ENCODE results near the gene MRPL20. TPM values are rescaled to one million over a fixed set of nuclear protein-coding genes. Genes with fewer than 3 reads are reported as not detected.
"Not testable (repeated sequence)": the region's sequence is repeated elsewhere in the genome, so short reads cannot be mapped to it uniquely, and the experiment has no call there.

MRPL20 gene
- polyA plus RNA-seq, 1 donor (not counting 4 experiments of a cell fraction or from before 2014, with no cell fraction given): 133 TPM

DNA sequence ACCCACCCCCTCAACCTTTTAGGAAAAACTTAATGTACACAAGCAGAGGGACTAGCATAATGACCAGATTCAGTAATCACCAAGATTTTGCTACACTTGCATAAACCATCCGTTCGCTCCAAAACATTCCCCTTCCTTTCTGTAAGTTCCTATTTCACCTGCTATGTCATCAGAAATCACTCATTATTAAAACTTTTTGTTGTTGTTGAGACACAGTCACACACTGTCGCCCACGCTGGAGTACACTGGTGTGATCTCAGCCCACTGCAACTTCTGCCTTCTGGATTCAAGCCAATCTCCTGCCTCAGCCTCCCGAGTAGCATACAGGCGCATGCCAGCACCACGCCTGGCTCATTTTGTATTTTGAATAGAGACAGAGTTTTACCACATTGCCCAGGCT lies 3.4 kb downstream of the MRPL20 start:
- H3K9me1 ChIP-seq (ENCODE audit: control insufficient read depth, extremely low read depth, insufficient read depth, low read length): no peaks in the 10 kb centered on the region
- no peak overlapping the region for H3K27ac ChIP-seq (ENCODE audit: control insufficient read depth, insufficient read depth, low read length)
- no peak overlapping the region for H3K9ac ChIP-seq (ENCODE audit: control insufficient read depth, extremely low read depth, insufficient read depth, low read length)
- H4K20me1 ChIP-seq (ENCODE audit: control insufficient read depth, extremely low read depth, insufficient read depth, low read length): peaks cover 12% of the 10 kb centered on the region
- no peak for DNase-seq (ENCODE audit: low read depth, low spot score)
- no peak overlapping the region for H2AFZ ChIP-seq (ENCODE audit: control insufficient read depth, low read length)
- FAIRE-seq: no peak
- no peaks in the 10 kb centered on the region for H3K9me3 ChIP-seq (ENCODE audit: control insufficient read depth, low read depth, low read length)
- peaks cover 43% of the 10 kb centered on the region for H3K4me1 ChIP-seq (ENCODE audit: control insufficient read depth, extremely low read depth, insufficient read depth, low read length)
- H3K79me2 ChIP-seq (ENCODE audit: control insufficient read depth, insufficient read depth, low read length): peaks cover 75% of the 10 kb centered on the region
- H3K27me3 ChIP-seq (ENCODE audit: control insufficient read depth, extremely low read depth, insufficient read depth, low read length): no peaks in the 10 kb centered on the region
- H3K4me2 ChIP-seq (ENCODE audit: control insufficient read depth, extremely low read depth, insufficient read depth, low read depth, low read length): no peak overlapping the region
- TF ChIP-seq, protein P1, sequence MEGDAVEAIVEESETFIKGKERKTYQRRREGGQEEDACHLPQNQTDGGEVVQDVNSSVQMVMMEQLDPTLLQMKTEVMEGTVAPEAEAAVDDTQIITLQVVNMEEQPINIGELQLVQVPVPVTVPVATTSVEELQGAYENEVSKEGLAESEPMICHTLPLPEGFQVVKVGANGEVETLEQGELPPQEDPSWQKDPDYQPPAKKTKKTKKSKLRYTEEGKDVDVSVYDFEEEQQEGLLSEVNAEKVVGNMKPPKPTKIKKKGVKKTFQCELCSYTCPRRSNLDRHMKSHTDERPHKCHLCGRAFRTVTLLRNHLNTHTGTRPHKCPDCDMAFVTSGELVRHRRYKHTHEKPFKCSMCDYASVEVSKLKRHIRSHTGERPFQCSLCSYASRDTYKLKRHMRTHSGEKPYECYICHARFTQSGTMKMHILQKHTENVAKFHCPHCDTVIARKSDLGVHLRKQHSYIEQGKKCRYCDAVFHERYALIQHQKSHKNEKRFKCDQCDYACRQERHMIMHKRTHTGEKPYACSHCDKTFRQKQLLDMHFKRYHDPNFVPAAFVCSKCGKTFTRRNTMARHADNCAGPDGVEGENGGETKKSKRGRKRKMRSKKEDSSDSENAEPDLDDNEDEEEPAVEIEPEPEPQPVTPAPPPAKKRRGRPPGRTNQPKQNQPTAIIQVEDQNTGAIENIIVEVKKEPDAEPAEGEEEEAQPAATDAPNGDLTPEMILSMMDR (optimal IDR thresholded peaks at IDR 0.05 in 1 of 3, IDR thresholded peaks at IDR 0.05 in 1 of 3, conservative IDR thresholded peaks at IDR 0.05 in 1 of 3; ENCODE audit: extremely low read depth in 1 of 3, insufficient read depth in 2 of 3, low read length in 3 of 3): no peak
- TF ChIP-seq EZH2 (IDR thresholded peaks at IDR 0.05; ENCODE audit: low read length): no peak
- H3K36me3 ChIP-seq (ENCODE audit: control insufficient read depth in 2 of 2, extremely low read depth in 1 of 2, insufficient read depth in 2 of 2, low read length in 2 of 2): peaks cover 26 to 41% of the 10 kb centered on the region in 2 experiments
- dilution Hi-C loops (cut with MboI; ENCODE audit: extremely low pct_ligation_motif_present, low sequenced_read_pairs): no loop called here
- no peak overlapping the region for H3K4me3 ChIP-seq (ENCODE audit: control insufficient read depth in 2 of 3, extremely low read depth in 1 of 3, insufficient read depth in 2 of 3, low read depth in 1 of 3, low read length in 3 of 3)

DNA sequence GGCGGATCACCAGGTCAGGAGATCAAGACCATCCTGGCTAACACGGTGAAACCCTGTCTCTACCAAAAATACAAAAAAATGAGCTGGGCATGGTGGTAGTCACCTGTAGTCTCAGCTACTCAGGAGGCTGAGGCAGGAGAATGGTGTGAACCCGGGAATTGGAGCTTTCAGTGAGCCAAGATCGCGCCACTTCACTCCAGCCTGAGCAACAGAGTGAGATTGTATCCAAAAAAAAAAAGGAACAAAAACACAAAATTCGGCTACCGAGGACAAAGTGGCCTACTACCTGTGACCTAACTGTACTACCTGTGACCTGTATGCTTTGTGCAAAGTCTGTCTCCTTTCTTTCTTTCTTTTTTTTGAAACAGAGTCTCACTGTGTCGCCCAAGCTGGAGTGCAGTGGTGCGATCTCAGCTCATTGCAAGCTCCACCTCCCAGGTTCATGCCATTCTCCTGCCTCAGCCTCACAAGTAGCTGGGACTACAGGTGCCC lies 4.1 kb downstream of the MRPL20 start:
- Histone ChIP-seq H3K4me1 (ENCODE audit: control insufficient read depth, extremely low read depth, insufficient read depth, low read length) (peaks cover 40% of the 10 kb centered on the region), H3K36me3 (ENCODE audit: control insufficient read depth in 2 of 2, extremely low read depth in 1 of 2, insufficient read depth in 2 of 2, low read length in 2 of 2) (peaks cover 29 to 38% of the 10 kb centered on the region in 2 experiments), H3K79me2 (ENCODE audit: control insufficient read depth, insufficient read depth, low read length) (peaks cover 75% of the 10 kb centered on the region)
- H4K20me1 ChIP-seq (ENCODE audit: control insufficient read depth, extremely low read depth, insufficient read depth, low read length); H3K9ac ChIP-seq (ENCODE audit: control insufficient read depth, extremely low read depth, insufficient read depth, low read length); H2AFZ ChIP-seq (ENCODE audit: control insufficient read depth, low read length); H3K4me2 ChIP-seq (ENCODE audit: control insufficient read depth, extremely low read depth, insufficient read depth, low read depth, low read length); FAIRE-seq; H3K9me1 ChIP-seq (ENCODE audit: control insufficient read depth, extremely low read depth, insufficient read depth, low read length); H3K9me3 ChIP-seq (ENCODE audit: control insufficient read depth, low read depth, low read length); dilution Hi-C loops (cut with MboI; ENCODE audit: extremely low pct_ligation_motif_present, low sequenced_read_pairs); H3K4me3 ChIP-seq (ENCODE audit: control insufficient read depth in 2 of 3, extremely low read depth in 1 of 3, insufficient read depth in 2 of 3, low read depth in 1 of 3, low read length in 3 of 3); H3K27me3 ChIP-seq (ENCODE audit: control insufficient read depth, extremely low read depth, insufficient read depth, low read length); DNase-seq (ENCODE audit: low read depth, low spot score); H3K27ac ChIP-seq (ENCODE audit: control insufficient read depth, insufficient read depth, low read length): not testable (repeated sequence)

All from keratinocyte (primary cell).